Suprapubic skin (tissue), 4 donors: Measurements from ENCODE around the gene OSBPL2. TPM values are rescaled to one million over a fixed set of nuclear protein-coding genes. Genes with fewer than 3 reads are reported as not detected.

ENCODE experiments used
- DNase-seq, 2 donors: peaks; one replicate each; pipeline ENCODE4 v3.0.0-alpha.2; 2019; ENCODE audit warnings: low spot score in 2 of 2
- H3K27ac ChIP-seq: fragments of 200-600 bp; sonication (generic); one replicate; pipeline ENCODE4 v1.5.1; 2019
- H3K27me3 ChIP-seq: fragments of 200-600 bp; sonication (generic); one replicate; pipeline ENCODE4 v1.5.1; 2019
- H3K36me3 ChIP-seq: fragments of 200-600 bp; sonication (generic); one replicate; pipeline ENCODE4 v1.5.1; 2019
- H3K4me1 ChIP-seq: fragments of 200-600 bp; sonication (generic); one replicate; pipeline ENCODE4 v1.5.1; 2019
- H3K4me3 ChIP-seq: fragments of 200-600 bp; sonication (generic); one replicate; pipeline ENCODE4 v1.5.1; 2019; ENCODE audit warnings: mild to moderate bottlenecking
- H3K9me3 ChIP-seq: fragments of 200-600 bp; sonication (generic); one replicate; pipeline ENCODE4 v1.5.1; 2019
- EP300 ChIP-seq: sonication (generic); formaldehyde crosslinking; IDR thresholded peaks from one replicate; pipeline ENCODE4 v1.6.1; 2017; ENCODE audit warnings: antibody characterized with exemption
- POLR2A ChIP-seq, 2 donors: fragments of 450-650 bp; IDR thresholded peaks; one replicate each; pipeline ENCODE4 v1.6.1; 2017; ENCODE audit warnings: antibody characterized with exemption in 2 of 2, mild to moderate bottlenecking in 2 of 2, moderate library complexity in 2 of 2
- POLR2AphosphoS5 ChIP-seq, 3 donors: sonication (generic); formaldehyde crosslinking; IDR thresholded peaks; one replicate each; pipeline ENCODE4 v1.6.1; 2017; ENCODE audit warnings: antibody characterized with exemption in 3 of 3
- WGBS: methylation state at CpG from one replicate; pipeline ENCODE4 v1.1.5; 2018; 5-methylcytosine and 5-hydroxymethylcytosine counted together
- total RNA-seq, 4 donors: library from RNA; depleted of rRNA; stranded (reverse); fragments of >200 nt; gene quantifications; one replicate each; pipeline ENCODE4 v1.1.0, GENCODE V29; 2016
- TF ChIP-seq, protein P1 (sequence below), 2 donors: fragments of 200-600 bp in 1 of 2; fragments of 450-650 bp in 1 of 2; sonication (generic) in 1 of 2; IDR thresholded peaks; one replicate each; pipeline ENCODE4 v1.5.1; 2016 to 2019; ENCODE audit warnings: antibody characterized with exemption in 2 of 2, mild to moderate bottlenecking in 1 of 2, moderate library complexity in 1 of 2

Gene OSBPL2
- total RNA-seq, 4 donors from 2014 or later = 78.1 to 132 (median 84.0) TPM

DNA sequence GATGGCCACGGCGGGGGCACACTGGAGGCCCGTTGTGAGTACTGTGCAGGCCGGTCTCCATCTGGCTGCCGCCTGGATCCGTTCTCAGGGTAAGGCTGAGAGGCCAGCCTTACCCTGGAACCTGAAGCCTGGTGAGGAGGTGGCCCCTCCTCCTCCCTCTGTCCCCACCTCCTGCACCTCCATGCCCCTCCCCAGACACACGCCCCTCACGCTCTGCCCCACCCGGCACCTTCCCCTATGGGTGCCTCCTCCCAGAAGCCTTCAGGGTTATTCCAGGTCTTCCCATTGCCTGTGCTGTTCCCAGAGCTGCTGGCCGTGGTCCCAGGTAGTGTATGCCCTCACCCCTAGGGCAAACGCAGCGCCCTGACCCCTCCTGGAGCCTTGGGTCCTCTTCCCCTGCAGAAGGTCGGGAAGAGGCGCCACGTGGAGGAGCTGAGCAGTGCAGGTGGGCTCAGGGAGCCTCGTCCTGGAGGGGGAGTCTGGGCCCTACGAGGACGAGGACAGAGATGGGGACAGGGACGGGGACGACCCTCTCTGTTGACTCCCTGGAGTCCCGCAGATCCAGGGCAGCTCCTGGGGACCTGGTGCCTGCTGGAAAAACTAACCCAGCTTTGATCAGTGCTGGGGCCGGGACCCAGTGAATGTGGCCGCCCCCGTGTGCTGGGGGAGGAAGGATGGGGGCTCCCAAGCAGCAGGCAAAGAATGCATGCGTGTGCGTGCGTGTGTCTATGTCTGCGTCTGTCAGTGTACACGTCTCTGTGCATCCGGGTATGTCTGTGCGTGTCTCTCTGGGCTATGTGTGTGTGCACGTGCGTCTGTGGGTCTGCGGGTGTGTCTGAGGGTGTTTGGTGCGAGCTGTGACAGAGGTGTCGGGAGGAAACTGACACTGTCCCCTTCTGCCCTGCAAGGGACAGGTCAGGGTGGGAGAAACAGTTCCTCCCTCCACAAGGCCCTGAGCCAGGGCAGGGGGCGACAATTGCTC is 10.1 kb upstream of the OSBPL2 start:
- TF ChIP-seq POLR2AphosphoS5 (IDR thresholded peaks at IDR 0.05) (no peak), POLR2A (IDR thresholded peaks at IDR 0.05) (no peak), EP300 (no peak)
- TF ChIP-seq, protein P1, sequence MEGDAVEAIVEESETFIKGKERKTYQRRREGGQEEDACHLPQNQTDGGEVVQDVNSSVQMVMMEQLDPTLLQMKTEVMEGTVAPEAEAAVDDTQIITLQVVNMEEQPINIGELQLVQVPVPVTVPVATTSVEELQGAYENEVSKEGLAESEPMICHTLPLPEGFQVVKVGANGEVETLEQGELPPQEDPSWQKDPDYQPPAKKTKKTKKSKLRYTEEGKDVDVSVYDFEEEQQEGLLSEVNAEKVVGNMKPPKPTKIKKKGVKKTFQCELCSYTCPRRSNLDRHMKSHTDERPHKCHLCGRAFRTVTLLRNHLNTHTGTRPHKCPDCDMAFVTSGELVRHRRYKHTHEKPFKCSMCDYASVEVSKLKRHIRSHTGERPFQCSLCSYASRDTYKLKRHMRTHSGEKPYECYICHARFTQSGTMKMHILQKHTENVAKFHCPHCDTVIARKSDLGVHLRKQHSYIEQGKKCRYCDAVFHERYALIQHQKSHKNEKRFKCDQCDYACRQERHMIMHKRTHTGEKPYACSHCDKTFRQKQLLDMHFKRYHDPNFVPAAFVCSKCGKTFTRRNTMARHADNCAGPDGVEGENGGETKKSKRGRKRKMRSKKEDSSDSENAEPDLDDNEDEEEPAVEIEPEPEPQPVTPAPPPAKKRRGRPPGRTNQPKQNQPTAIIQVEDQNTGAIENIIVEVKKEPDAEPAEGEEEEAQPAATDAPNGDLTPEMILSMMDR (IDR thresholded peaks at IDR 0.05) = no peak

DNA sequence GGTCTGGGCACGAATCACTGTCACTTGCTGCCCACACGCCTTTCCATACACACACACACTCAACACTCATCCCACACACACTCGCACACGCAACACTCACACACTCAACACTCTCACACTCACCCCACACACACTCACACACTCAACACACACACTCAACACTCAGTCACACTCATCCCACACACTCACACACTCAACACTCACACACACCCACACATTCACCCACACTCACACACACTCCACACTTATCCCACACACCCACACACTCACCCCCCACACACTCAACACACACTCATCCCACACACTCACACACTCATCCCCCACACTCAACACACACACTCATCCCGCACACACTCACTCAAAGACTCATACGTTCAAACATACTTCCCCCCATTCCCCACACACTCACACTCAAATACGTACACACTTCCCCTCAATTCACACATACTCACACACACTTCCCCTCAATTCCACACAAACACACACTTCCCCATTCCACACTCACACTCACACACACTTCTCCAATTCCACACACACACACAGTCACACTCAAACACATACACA is 9.3 kb upstream of the OSBPL2 start:
- Histone ChIP-seq H3K4me1 (peaks cover 33% of the 10 kb centered on the region), H3K27ac (no peak overlapping the region), H3K9me3 (no peaks in the 10 kb centered on the region), H3K27me3 (peaks cover 41% of the 10 kb centered on the region), H3K36me3 (no peaks in the 10 kb centered on the region), H3K4me3 (no peak overlapping the region)
- 74% methylated on average over 7 of the region's 7 CpGs for WGBS
- TF ChIP-seq POLR2AphosphoS5 (IDR thresholded peaks at IDR 0.05) (no peak), EP300 (no peak), POLR2A (IDR thresholded peaks at IDR 0.05) (no peak)
- TF ChIP-seq, protein P1 (IDR thresholded peaks at IDR 0.05) = no peak
- DNase-seq = no peak

More for the DNA sequence above, 10.1 kb upstream of the OSBPL2 start:
- Histone ChIP-seq H3K27ac (no peak overlapping the region), H3K27me3 (peaks cover 44% of the 10 kb centered on the region), H3K9me3 (no peaks in the 10 kb centered on the region), H3K4me3 (no peak overlapping the region), H3K4me1 (peaks cover 25% of the 10 kb centered on the region), H3K36me3 (no peaks in the 10 kb centered on the region)
- WGBS = 26% methylated on average over 7 of the region's 37 CpGs
- DNase-seq = no peak

DNA sequence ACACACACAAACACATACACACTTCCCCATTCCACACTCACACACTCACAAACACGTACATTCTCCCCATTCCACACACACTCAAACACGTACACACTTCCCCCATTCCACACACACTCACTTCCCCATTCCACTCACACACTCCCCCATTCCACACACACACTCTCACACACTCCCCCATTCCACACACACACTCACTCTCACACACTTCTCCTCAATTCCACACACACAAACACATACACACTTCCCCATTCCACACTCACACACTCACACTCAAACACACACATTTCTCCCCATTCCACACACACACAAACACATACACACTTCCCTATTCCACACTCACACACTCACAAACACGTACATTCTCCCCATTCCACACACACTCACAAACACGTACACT is 8.7 kb upstream of the OSBPL2 start:
- Histone ChIP-seq H3K4me3 (no peak overlapping the region), H3K36me3 (no peaks in the 10 kb centered on the region), H3K9me3 (no peaks in the 10 kb centered on the region), H3K27me3 (peaks cover 35% of the 10 kb centered on the region), H3K4me1 (peaks cover 39% of the 10 kb centered on the region), H3K27ac (no peak overlapping the region)
- TF ChIP-seq, protein P1 (IDR thresholded peaks at IDR 0.05) = no peak
- TF ChIP-seq POLR2A (IDR thresholded peaks at IDR 0.05) = no peak
- no peak for TF ChIP-seq EP300
- TF ChIP-seq POLR2AphosphoS5 (IDR thresholded peaks at IDR 0.05) = no peak
- no peak for DNase-seq
- WGBS = 73% methylated on average over 4 of the region's 4 CpGs

DNA sequence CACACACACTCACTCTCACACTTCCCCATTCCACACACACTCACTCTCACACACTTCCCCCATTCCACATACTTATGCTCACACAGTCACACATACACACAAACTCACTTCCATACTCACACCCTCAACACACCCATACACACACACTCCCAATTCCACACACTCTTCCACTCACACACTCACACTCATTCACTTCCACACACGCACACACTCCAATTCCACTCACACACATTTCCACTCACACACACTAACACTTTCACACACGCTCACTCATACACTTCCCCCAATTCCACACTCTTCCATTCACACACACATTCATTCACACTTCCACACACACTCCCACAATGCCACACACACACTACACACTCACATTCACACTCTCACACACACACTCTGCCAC is 8.0 kb upstream of the OSBPL2 start:
- no peaks in the 10 kb centered on the region for H3K36me3 ChIP-seq
- no peak overlapping the region for H3K4me3 ChIP-seq
- no peak for DNase-seq
- WGBS = 95% methylated on average over 2 of the region's 2 CpGs
- H3K27me3 ChIP-seq = peaks cover 30% of the 10 kb centered on the region
- peaks cover 45% of the 10 kb centered on the region for H3K4me1 ChIP-seq
- no peak overlapping the region for H3K27ac ChIP-seq
- TF ChIP-seq, protein P1 (IDR thresholded peaks at IDR 0.05) = no peak
- TF ChIP-seq POLR2AphosphoS5 (IDR thresholded peaks at IDR 0.05) (no peak), POLR2A (IDR thresholded peaks at IDR 0.05) (no peak), EP300 (no peak)
- no peaks in the 10 kb centered on the region for H3K9me3 ChIP-seq

DNA sequence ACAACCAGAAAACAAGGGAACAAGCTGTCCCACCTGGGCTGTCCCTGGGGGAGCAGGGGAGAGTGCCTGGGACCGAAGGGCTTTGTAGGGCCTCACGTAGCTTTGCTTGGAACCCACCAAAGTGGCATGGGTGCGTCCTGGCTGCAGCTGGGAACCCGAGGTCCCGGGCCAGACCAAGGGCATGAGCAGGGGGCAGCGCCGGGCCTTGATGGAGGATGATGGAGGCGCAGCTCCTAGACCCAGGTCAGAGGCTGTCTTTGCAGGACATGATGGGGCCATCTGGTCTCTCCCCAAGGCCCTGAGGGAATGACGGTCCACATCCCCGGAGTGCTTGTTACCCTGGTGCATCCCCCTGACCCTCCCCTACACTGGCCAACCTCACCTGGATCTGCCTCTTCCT is 7.6 kb upstream of the OSBPL2 start:
- H3K9me3 ChIP-seq = no peaks in the 10 kb centered on the region

More for the DNA sequence above, 7.6 kb upstream of the OSBPL2 start:
- Histone ChIP-seq H3K36me3 (no peaks in the 10 kb centered on the region), H3K4me3 (no peak overlapping the region), H3K4me1 (peaks cover 48% of the 10 kb centered on the region), H3K27me3 (peaks cover 29% of the 10 kb centered on the region), H3K27ac (no peak overlapping the region)
- WGBS = 88% methylated on average over 10 of the region's 10 CpGs
- no peak for DNase-seq
- no peak for TF ChIP-seq EP300
- no peak for TF ChIP-seq POLR2AphosphoS5 (IDR thresholded peaks at IDR 0.05)
- TF ChIP-seq, protein P1 (IDR thresholded peaks at IDR 0.05) = no peak
- TF ChIP-seq POLR2A (IDR thresholded peaks at IDR 0.05) = no peak
